ENCODE measurements around the gene CLVS2.

The CLVS2 gene, protein sequence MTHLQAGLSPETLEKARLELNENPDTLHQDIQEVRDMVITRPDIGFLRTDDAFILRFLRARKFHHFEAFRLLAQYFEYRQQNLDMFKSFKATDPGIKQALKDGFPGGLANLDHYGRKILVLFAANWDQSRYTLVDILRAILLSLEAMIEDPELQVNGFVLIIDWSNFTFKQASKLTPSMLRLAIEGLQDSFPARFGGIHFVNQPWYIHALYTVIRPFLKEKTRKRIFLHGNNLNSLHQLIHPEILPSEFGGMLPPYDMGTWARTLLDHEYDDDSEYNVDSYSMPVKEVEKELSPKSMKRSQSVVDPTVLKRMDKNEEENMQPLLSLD

DNA sequence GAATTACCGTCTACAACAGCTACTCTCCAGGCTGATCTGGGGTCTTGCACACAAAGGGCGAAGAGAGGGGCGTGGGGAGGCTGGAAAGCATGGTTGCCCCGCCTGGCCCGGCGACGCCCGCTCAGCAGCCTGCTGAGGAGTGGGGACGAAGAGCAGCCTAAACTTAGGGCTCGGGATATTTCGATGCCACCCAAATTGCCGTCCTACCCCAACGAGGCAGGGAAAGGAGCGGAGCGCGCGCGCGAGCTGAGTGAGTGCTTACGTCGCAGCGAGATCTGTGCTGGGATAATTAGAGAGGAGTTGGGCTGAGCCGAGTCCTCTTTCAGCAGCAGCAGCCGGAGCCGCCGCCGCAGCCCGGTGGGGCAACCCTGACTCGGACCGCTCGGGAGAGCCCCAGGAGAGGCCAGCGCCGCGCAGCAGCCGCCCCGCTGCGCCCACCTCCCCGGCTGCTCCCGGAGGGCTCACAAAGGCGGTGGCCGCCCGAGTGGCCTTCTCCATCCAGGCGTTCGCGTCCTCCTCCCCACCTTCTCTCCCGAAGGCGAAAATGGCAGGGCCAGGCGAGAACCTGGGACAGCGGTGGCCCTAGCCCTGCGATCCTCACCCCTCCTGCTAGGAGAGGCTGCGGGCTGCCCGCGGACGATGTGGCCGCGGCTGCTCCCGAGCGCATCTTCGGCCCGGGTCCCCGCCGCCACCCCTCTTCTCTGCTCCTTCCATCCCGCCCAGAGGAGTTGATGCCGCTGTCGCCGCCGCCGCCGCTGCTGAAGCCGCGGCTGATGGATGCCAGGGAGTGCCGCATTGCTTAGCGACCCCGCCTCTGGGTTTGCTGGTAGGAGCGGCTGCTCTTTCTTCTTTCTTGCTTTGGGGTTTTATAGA lies at the start of gene CLVS2:
TSS of gene CLVS2 (plus strand) at position 315 of the 873 bp plus-strand sequence. CDS start 1,543 bp downstream, outside the sequence.
- peak; percentile 49 to 74 for DNase-seq

DNA sequence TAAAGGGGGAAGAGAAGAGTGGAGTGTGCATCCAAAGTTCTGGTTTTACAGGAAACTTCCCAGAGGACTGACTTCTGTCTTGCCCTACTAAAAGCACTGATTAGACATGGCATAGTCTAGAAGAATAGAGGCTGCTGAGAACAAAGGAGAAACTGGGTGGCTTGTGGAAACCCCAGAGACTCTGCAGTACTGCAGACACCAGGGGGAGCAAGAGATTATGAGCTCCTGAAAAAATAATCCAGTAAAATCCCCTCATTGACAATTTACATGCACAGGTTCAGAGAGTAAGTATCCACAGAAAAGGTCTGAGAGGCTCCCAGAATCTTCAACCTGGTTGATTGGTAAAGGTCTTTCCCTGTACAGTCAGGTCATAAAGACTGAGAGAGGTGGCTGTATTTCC lies 48.7 kb upstream of the CLVS2 start:
- DNase-seq, result peak in 1 of 2 experiments; percentile 42

DNA sequence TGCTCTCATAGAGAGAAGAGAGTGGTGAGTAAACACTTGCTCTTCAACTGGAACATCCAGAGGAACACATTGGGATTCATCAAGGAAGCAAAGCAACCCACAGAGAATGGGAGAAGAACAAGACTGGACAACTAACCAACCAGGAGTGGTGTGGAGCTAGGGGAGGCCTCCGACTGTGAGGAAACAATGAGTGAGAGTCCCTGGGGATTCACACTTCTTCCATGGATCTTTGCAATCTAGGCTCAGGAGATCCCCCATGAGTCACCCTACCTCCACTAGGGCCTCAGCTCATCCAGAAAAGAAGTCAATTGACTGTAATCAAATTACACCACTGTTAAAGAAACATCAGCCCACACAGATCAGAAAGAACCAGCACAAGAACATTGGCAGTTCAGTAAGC lies 42.3 kb upstream of the CLVS2 start:
- no peak for DNase-seq

DNA sequence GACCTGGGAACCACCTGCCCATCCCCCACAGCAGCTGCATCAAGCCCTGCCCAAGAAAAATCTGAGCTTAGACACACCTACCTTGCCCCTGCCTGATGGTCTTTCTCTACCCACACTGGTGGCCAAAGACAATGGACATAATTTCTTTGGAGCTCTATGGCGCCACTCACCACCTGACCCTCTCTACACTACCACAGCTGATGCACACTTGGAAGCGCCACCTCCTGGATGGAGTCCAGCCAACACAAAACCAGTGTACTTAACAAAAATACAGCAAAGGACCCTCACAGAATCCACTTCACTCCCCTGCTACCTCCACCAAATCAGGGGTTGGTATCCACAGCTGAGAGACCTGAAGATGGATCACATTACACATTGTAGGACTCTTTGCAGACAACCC lies 39.7 kb upstream of the CLVS2 start:
- DNase-seq, result no peak

DNA sequence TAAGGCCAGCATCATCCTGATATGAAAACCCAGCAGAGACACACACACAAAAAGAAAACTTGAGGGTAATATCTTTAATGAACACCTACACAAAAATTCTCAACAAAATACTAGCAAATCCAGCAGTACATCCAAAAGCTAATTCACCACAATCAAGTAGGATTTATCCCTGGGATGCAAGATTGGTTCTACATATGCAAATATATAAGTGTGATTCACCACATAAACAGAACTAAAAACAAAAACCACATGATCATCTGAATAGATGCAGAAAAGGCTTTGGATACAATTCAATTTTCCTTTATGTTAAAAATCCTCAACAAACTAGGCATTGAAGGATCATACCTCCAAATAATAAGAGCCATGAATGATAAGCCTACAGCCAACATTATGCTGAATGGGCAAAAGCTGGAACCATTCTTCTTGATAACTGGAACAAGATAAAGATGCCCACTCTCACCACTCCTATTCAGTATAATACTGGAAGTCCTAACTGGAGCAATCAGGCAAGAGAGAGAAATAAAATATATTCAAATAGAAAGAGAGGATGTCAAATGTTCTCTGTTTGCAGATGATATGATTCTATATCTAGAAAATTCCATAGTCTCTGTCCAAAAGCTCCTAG lies 33.9 kb upstream of the CLVS2 start:
- DNase-seq, result no peak

DNA sequence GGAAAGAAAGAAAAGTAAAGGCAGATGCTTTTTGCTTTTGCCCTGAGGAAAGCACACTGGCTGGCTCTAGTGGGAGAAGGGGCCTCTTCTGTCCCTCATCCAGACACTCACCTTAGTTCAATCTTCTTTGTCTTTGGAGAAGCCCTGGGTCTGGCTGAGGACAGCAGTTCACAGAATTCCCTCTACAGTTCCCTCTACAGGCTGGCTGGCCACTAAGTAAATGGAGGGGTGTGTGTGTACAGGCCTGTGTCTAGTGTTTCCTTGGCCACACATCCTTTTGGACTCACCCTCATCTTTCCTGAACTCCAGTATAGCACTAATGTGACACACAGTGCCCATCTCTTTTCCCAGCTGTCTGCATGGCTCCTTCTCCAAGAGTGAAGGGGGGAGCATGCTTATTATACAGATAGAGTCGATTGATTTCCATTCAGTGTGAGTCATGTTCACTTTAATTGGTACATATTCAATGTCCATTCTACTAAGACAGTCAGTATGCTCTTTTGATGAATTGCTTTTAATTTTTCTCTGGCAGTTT lies 26.0 kb upstream of the CLVS2 start:
- no peak for DNase-seq

DNA sequence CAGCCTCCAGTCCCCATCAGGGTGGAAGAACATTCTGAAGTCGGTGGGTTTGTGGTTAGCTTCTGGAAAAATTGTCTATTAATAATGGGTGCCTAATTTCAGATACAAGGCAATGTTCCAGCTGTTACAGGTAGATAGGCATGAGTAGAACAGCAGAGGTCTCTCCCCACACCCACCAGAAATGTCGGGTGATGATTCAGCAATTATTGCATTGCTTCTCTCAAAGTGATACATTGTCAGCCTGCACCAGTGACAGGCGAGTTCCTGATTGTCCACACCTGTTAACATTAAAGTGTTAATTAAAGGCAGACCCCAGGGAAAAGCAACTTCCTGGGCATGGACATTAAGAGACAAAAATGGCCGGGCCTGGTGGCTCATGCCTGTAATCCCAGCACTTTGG lies 18.9 kb upstream of the CLVS2 start:
- no peak for DNase-seq

DNA sequence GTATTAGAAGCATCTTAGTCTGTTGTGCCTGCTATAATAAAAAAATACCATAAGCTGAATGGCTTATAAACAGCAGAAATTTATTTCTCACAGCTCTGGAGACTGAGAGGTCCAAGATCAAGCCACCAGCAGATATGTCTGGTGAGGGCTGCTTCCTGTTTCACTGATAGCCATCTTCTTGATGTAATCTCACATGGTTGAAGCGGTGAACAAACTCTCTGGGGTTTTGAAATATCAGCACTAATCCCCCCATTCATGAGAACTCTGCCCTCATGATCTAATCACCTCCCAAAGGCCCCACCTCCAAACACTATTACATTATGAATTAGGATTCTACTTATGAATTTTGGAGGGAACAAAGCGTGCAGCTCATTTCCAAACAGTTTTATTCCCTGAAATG lies 11.6 kb upstream of the CLVS2 start:
- DNase-seq, result no peak

DNA sequence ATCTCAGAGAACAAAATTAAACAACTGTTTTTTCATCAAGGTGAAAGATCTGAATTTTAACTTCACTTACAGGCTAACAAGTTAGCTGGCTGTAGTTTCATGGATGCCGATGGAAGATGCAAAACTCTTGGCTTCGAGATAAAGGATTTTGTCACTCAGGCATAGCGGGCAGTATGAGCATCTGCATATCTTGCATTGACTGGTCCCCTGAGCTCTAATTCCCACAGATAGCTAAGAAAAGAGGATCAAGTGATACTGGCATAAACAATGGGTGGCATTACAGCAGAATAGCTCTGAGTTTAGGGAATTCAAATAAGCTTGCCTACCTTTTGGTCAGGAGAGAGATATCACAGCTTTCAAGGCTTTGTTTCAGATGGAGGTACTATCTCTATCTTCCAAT lies 1.8 kb upstream of the CLVS2 start:
- DNase-seq, result no peak

DNA sequence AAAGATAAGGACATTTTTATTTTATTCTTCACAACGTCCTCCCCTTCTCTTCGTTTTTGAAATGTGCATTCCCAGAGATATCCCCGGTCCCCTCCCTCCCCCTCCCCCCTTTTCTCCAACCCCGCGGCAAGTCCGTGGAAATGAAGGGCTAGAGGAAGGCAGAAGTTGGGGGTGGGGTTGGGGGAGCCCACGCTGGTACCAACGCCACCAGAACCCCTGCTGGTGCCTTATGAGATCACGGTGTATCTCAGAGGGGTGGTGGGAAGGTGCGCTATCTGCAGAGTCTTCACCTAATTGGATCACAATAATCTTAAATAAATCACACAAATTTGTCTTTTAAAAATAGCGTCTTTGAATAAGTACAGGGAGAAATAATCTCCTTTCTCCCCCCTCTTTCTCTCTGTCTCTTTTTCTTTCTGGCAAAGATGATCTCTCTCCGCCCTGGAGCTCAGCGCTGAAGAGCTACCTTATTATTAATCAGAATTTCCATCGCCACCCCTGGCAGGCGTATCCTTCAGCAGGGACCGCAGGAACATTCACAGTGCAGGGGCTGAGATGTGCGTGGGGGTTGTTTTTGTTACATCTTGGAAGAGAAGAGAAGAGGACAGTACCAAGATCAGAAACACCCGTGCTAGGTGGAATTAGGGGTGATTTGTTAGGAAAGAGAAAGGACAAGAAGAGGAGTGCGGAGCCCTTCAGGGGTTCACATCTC lies 915 bp downstream of the CLVS2 start:
- peak in 1 of 2 experiments; percentile 20 for DNase-seq

DNA sequence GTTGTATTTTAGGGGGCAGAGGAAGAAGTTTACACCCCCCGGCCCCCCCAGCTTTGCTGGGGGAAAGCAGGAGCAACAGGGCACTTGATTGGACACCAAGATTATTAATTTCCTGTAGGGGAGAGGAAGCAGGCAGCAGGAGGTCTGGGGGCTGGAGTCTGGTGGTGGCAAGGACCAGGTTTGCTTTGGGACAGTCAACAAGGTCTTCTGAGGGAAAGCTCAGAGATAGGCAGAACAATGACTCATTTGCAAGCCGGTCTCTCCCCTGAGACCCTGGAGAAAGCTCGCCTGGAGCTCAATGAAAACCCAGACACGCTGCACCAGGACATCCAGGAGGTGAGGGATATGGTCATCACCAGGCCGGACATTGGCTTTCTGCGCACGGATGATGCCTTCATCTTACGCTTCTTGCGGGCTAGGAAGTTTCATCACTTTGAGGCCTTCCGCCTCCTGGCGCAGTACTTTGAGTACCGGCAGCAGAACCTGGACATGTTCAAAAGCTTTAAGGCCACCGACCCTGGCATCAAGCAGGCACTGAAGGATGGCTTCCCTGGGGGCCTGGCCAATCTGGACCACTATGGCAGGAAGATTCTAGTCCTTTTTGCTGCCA lies 1.6 kb downstream of the CLVS2 start:
- no peak for DNase-seq

DNA sequence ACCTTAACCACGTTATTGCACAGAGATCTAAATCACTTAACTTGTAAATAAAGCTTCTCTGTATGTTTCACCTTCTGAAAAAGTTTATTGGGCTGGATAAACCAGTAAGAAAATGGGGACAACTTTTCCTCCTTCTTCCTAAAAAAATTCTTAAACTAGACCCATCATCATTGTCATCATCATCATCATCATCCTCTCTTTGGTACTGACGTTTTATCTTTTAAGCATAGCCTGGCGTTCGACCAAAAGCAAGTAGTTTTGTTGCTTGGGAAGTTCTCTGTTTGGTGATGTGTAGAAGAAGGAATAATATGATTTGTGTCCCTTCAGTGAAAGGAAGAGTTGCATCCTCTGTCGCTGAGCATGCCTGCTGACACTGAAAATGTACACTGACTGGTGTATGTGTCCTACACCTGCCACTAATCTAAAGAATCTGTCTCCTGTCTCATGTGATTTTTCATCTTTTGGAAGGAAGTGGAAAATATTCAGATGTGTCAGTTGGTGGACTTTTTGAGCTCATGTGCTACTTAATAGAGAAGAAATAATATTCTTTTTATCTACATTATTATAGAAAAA lies 2.5 kb downstream of the CLVS2 start:
- DNase-seq, result no peak

DNA sequence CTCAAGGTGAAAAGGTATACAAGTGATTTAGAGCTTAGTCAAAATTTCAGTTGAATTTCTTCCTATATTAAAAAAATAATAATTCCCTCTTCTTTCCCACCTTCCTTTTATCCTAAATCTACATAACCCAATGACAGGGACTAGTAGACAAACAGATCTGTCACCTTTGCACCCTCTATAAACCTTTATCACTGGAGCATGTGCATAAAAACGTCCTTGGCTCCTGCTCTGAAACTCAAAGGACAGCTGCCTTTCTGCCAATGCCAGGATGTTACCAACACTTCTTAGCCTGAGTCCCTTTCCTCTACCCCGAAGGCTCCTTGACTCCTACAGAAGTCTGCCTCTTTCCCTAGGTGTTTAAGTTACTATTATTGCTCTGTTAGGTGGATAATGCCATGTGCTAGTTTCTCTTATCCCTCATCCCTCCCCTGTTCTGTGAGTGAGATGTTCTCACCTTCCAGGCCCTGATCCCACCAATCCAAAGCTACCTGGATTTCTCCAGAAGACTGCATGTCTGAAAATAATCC lies 4.3 kb downstream of the CLVS2 start:
- no peak for DNase-seq

DNA sequence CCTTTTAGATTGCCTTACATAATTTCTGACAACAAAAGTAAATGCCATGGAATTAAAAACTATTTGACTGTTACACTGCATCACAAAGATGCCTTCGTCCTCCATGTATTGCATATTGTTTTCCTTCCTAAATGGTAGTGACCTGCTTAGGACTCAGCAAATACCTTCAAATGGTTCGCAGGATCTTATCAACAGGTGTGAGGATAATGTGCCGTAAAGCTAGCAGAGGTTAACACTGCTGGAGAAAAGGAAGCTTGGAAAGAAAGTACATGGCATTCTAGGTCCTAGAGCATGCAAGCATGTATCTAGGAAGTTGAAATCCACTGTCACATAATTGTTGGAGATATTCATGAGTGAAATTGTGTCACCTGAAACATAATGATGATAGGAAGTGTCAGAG lies 5.5 kb downstream of the CLVS2 start:
- DNase-seq, result no peak

DNA sequence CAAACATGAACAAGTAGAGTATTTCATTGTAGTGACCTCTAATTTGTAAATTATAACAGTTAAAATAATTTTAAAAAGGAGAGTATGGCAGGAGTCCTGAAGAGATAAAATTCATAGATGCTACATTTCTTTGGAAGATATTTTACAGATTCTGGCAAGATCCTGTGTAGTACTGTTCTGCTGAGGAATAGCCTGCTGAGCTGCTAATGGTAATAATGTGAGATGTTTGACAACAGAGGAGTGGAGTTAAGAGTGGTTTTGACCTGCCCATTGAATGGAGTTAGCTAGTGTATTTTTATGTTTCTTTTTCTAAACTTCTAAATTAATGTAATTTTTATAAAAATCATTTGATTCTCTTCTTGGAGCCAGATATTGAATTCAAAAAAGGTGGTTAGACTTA lies 11.8 kb downstream of the CLVS2 start:
- no peak for DNase-seq

DNA sequence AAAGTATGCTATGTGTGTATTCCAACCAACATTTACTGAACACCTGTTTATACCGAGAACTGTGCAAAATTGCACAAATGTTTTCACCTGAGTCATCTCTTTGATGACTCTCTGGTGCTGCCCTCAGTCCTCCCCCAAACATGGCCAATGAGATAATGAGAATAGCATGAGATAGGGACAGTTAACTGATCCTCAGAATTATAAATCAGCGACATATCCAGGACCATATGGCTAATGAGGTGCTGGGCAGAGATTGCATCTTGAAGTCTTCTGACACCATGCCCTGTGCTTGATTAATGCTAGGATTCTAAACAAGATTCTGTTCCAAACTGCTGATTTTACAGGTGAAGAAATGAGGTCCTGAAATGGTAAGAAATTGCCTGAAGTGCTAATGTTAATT lies 13.0 kb downstream of the CLVS2 start:
- DNase-seq, result peak in 1 of 2 experiments; percentile 15

DNA sequence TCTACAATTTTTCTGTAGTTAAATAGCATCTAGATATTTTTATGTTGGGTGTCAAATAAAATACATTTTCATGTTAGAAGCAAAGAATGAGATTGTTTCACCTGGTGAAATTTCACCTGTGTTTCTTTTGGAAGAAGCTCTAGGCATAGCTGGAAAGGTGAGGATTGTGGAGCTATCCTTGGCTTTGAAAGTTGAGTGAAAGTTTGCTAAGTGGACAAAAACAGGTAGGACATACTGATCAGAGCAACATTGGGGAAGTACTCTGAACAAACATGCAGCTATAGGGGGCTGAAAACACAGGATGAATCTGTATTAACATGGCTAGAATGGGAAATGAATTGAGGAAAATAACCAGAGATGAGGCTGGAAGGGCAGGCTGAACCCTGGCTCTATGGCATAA lies 18.8 kb downstream of the CLVS2 start:
- DNase-seq, result no peak

DNA sequence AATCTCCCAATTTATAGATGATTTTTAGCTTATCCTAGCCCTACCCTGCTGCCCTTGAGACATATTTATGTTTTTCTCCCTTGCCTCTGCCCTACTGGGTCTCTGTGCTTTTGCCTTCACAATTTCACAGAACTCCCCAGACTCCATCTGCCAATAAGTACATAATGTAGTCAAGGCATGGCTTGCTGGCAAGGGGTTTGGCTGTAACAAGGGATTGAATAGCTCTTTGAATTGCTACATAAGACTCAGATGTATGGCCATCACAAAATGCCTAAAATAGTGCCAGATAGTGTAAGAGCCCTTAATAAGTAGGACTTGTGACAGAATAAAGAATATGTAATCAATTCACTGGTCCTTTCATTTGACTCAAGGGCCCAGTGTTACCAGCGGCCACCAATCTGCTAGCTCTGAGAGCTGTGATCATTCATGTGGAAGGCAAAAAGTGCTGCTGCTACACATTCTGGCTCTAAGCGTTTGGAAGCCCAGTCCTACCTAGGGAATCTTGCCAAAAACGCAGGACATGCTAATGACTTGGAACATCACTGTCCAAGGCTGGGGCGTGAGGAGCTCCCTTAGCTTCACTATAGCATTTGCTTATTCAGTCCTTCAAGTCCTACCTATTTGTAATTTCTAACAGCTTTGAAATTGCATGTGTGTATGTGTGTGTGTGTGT lies 20.5 kb downstream of the CLVS2 start:
- peak; percentile 92 to 97 for DNase-seq

DNA sequence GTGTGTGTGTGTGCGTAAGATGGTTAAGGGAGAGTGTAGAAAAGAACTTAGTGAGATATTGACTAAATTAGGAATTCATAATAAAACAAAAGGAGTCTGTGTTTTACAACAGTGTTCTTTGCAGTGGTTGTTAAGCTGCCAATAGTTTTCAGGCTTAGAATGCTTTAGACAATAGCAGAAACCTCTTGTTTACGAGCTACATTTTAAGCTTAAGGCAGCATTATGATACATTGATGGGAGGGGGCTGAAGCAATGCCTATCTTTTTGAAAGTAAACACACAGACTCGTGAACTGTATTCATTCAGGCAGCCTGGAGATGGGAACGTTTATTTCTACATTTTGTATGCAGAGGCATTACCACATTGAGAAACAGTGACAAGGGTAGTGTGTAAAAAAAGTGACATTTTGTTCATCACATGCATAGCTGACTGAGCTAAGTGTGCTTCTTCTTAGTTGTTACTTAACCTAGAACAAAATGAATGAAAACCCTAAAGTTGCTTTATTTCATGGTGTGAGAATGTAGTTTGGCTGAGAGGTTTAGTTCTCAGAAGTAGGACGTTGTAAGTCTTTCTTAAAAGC lies 21.2 kb downstream of the CLVS2 start:
- no peak for DNase-seq

DNA sequence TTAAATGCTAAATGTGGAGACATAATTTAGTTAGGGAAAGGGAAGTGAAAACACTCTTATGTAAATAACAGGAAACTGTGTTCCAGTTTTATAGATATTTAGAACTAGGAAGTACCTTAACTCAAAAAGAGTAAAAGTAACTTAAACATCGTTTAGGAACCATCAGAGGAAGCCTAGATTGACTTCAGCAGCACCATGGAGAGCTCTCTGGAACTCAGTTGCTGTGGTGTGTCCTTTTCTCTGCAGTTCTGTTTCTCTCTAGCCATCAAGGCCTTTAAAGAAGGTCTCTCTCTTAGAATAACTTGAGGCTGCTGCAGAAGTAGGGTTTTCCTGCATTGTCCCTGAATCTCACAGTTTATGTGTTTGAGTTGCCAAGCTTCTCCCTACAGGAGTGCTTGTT lies 26.9 kb downstream of the CLVS2 start:
- no peak for DNase-seq

DNA sequence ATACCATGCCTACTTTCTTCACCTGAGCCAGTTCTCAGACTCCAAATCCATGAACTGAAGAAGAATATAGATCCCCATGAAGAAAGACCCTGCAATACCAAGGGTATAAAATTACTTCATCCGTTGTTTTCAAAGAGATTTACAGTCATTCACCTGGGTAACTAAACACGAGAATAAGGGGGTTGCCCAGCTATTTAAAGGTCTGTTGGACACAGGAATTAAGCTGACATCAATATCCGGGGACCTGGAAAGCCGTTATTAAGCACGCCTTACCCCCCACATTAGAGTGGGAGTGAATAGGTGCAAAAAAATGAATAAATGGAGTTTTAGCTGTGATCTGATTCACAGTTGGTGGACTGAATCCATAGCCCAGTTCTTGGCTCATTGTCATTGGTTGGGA lies 28.9 kb downstream of the CLVS2 start:
- DNase-seq, result no peak

Data from NCI-H446 (cell line).